GM20000 (cell line): ENCODE results near the gene MED31.

Source experiments
- DNase-seq: peaks from one replicate; pipeline ENCODE4 v3.0.0; 2012; ENCODE audit warnings: low spot score
- CTCF ChIP-seq: IDR thresholded peaks from 2 replicates; pipeline ENCODE4 v1.5.1; 2012; ENCODE audit warnings: mild to moderate bottlenecking, control low read depth; ENCODE audit errors: extremely low read depth, missing control alignments

MED31 gene

GRCh38 chr17:6676802-6677157 is 25.4 kb upstream of the MED31 start:
- DNase-seq: no peak
- TF ChIP-seq CTCF: no peak

DNA sequence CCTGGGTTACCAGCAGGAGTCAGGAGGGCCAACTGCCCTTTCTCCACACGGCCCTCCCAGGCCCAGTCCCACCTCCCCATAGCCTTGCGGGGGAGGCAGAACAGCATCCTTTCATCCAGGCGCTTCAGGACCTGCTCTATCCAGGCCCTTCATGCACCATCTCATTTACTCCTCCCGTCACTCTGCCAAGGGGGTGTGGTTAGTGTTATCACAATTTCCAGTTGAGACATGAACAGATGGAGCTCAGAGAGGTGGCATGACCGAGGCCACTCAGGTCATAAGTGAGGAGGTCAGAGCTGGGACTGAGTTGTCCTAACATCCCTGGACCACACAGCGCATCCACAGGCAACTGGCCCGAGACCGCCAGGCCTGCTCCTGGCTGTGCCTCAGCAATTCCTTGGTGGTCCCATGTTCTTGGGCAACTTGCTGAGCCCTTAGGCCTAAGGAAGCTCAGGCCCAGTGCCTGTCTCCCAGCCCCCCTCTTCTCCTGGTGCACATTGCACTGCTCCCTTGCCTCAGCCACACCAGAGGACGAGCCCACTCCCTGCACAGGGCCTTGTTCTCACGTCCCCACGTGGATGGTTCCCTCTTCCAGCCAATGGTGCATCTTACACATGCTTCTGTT is 23.9 kb upstream of the MED31 start:
- no peak for TF ChIP-seq CTCF
- DNase-seq: no peak

DNA sequence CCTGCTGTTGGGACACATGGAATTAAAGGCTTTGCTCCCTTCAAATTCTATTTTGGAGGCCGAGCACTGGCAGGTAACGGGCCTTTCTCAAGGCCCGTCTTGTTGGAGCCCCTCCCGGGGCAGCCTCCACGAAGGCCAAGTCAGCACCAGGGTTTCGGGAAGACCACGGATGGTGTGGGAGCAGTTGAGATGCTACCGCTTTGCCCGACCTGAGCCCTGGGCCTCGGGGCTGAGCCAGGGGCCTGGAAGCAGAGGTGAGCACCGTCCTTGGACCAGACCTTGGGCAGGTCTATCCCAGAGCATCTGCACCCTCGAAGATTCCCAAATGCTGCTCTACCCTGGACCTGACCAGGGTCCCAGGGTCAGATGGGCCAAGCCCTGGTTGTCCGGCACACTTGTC is 23.2 kb upstream of the MED31 start:
- no peak for TF ChIP-seq CTCF
- DNase-seq: no peak

GRCh38 chr17:6671431-6671830 is 20.0 kb upstream of the MED31 start:
- no peak for TF ChIP-seq CTCF
- DNase-seq: no peak

DNA sequence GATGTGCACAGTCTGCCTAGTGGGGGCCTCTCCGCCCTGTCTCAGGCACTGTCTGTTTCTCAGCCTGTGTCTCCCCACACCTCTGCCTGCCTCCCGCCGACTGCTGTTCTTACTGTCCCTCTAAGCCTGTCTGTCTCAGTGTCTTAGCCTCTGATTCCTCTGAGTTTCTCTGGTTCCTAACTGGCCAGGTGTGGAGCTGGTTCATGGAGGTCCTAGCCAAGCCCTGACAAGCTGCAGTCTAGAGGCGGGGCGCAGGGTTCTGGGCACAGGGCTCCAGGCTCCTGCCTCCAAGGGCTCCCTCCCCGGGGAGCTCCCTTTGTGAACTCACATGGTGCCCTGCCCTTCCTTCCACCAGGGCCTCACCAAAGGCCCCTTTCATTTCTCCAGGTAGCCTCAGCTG is 19.6 kb upstream of the MED31 start:
- DNase-seq: no peak
- no peak for TF ChIP-seq CTCF

GRCh38 chr17:6670571-6670970 is 19.2 kb upstream of the MED31 start:
- no peak for TF ChIP-seq CTCF
- DNase-seq: no peak

GRCh38 chr17:6669479-6670212 is 18.2 kb upstream of the MED31 start:
- no peak for TF ChIP-seq CTCF
- DNase-seq: no peak
